ENCODE measurements around the gene CAPN5.
"Not testable (repeated sequence)": the region's sequence is repeated elsewhere in the genome, so short reads cannot be mapped to it uniquely, and the experiment has no call there.

DNA sequence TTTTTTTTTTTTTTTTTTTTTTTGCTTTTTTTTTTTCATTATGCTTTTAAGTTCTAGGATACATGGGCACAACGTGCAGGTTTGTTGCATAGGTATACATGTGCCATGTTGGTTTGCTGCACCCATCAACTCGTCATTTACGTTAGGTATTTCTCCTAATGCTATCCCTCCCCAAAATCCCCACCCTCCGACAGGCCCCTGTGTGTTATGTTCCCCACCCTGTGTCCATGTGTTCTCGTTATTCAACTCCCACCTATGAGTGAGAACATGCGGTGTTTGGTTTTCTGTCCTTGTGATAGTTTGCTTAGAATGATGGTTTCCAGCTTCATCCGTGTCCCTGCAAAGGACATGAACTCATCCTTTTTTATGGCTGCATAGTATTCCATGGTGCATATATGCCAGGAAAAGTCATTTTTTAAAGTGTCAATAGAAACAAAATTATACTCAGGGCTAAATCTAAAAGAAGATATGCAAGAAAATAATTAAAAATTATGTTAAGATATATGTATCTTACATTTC is 18.8 kb upstream of the CAPN5 start:
- not testable (repeated sequence) for TF ChIP-seq POLR2AphosphoS5 (IDR thresholded peaks at IDR 0.05; ENCODE audit: low read depth); REST (IDR thresholded peaks at IDR 0.05; ENCODE audit: insufficient replicate concordance, low read depth)

All from HL-60 (cell line).